Breast epithelium (tissue), 3 donors: ENCODE measurements around the gene ARL6IP6.

Source experiments
- POLR2A ChIP-seq: fragments of 450-650 bp; IDR thresholded peaks from one replicate; pipeline ENCODE4 v1.6.1; 2016; ENCODE audit warnings: antibody characterized with exemption, mild to moderate bottlenecking, moderate library complexity
- POLR2AphosphoS5 ChIP-seq, 3 donors: sonication (generic); formaldehyde crosslinking; IDR thresholded peaks; one replicate each; pipeline ENCODE4 v1.6.1; 2017; ENCODE audit warnings: antibody characterized with exemption in 3 of 3
- TF ChIP-seq, protein P1 (sequence below), 3 donors: fragments of 450-650 bp; IDR thresholded peaks; one replicate each; pipeline ENCODE4 v1.5.1; 2016 to 2017; ENCODE audit warnings: antibody characterized with exemption in 3 of 3, mild to moderate bottlenecking in 3 of 3, moderate library complexity in 3 of 3

DNA sequence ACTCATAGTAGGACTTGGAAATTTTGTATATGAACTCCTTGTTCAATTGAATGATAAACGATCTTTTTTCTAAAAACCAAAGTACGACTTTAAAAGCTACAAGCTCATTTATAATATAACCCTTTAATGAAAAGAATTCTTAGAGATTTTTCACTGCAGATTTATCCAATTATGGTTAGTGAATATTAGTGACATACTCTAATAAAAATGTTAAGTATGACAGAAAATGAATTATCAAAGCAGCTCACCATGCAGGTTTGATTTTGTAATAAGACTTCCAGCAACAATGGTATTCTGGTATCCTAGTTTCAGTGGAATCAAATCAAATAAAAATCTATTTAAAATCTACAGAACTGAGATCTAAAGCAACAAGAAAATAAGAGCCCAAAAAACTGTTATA, 39.6 kb upstream of the ARL6IP6 start:
- TF ChIP-seq POLR2A (no peak), POLR2AphosphoS5 (IDR thresholded peaks at IDR 0.05) (no peak)
- TF ChIP-seq, protein P1, sequence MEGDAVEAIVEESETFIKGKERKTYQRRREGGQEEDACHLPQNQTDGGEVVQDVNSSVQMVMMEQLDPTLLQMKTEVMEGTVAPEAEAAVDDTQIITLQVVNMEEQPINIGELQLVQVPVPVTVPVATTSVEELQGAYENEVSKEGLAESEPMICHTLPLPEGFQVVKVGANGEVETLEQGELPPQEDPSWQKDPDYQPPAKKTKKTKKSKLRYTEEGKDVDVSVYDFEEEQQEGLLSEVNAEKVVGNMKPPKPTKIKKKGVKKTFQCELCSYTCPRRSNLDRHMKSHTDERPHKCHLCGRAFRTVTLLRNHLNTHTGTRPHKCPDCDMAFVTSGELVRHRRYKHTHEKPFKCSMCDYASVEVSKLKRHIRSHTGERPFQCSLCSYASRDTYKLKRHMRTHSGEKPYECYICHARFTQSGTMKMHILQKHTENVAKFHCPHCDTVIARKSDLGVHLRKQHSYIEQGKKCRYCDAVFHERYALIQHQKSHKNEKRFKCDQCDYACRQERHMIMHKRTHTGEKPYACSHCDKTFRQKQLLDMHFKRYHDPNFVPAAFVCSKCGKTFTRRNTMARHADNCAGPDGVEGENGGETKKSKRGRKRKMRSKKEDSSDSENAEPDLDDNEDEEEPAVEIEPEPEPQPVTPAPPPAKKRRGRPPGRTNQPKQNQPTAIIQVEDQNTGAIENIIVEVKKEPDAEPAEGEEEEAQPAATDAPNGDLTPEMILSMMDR (IDR thresholded peaks at IDR 0.05) = no peak
